Endodermal cell (in vitro differentiated cells): ENCODE data around the gene NUP58. TPM values are rescaled to one million over a fixed set of nuclear protein-coding genes. Genes with fewer than 3 reads are reported as not detected.
A peak's percentile ranks its signal among the peaks of the same experiment; 100 is the strongest.

Experiments
- DNase-seq: peaks from one replicate; pipeline ENCODE4 v3.0.0-alpha.2; 2017
- H3K27ac ChIP-seq: 2 replicates; pipeline ENCODE4 v1.5.1; 2013; ENCODE audit warnings: mild to moderate bottlenecking, low read depth, low read length, moderate library complexity
- H3K27me3 ChIP-seq: 2 replicates; pipeline ENCODE4 v1.6.1; 2013; ENCODE audit warnings: mild to moderate bottlenecking, low read length, moderate library complexity; ENCODE audit not compliant: insufficient read depth, control insufficient read depth, poor library complexity, severe bottlenecking
- H3K36me3 ChIP-seq: 2 replicates; pipeline ENCODE4 v1.7.0; 2013; ENCODE audit warnings: mild to moderate bottlenecking, low read length, moderate library complexity; ENCODE audit not compliant: control insufficient read depth, insufficient read depth
- H3K4me1 ChIP-seq: one replicate; pipeline ENCODE4 v1.7.0; 2013; ENCODE audit warnings: low read length; ENCODE audit not compliant: control insufficient read depth, insufficient read depth
- H3K4me3 ChIP-seq: 2 replicates; pipeline ENCODE4 v1.5.1; 2013; ENCODE audit warnings: mild to moderate bottlenecking, low read length, moderate library complexity
- H3K9ac ChIP-seq: 2 replicates; pipeline ENCODE4 v1.6.1; 2013; ENCODE audit warnings: mild to moderate bottlenecking, low read length, moderate library complexity; ENCODE audit not compliant: poor library complexity, severe bottlenecking; ENCODE audit errors: extremely low read depth
- H3K9me3 ChIP-seq: 2 replicates; pipeline ENCODE4 v1.6.1; 2013; ENCODE audit warnings: mild to moderate bottlenecking, low read length, moderate library complexity; ENCODE audit not compliant: control insufficient read depth
- H3K27ac Mint-ChIP-seq: 2 replicates; pipeline ENCODE4 v1.8.0; 2020; ENCODE audit warnings: mixed read lengths
- H3K27me3 Mint-ChIP-seq: 2 replicates; pipeline ENCODE4 v1.8.0; 2021; ENCODE audit warnings: mild to moderate bottlenecking, mixed read lengths; ENCODE audit not compliant: insufficient read depth
- H3K36me3 Mint-ChIP-seq: 2 replicates; pipeline ENCODE4 v1.8.0; 2020; ENCODE audit warnings: low read depth, mixed read lengths
- H3K4me1 Mint-ChIP-seq: 2 replicates; pipeline ENCODE4 v1.8.0; 2020; ENCODE audit warnings: mixed read lengths
- H3K4me3 Mint-ChIP-seq: 2 replicates; pipeline ENCODE4 v1.8.0; 2020; ENCODE audit warnings: mild to moderate bottlenecking, moderate library complexity, mixed read lengths
- H3K9me3 Mint-ChIP-seq: 2 replicates; pipeline ENCODE4 v1.8.0; 2020; ENCODE audit warnings: mild to moderate bottlenecking, mixed read lengths
- CTCF ChIP-seq: fragments of 200-600 bp; sonication (generic); conservative IDR thresholded peaks from 2 replicates; pipeline ENCODE4 v1.5.0; 2021; ENCODE audit warnings: antibody characterized with exemption, mild to moderate bottlenecking
- WGBS, 2 experiments: methylation state at CpG; one replicate each; pipeline versions ENCODE4 v1.1.5 to v1.1.7; 2013; ENCODE audit warnings: missing lambda C conversion rate in 2 of 2, mixed read lengths in 1 of 2; ENCODE audit not compliant: insufficient coverage in 1 of 2, insufficient read length in 1 of 2; 5-methylcytosine and 5-hydroxymethylcytosine counted together
- total RNA-seq, 2 donors: library from RNA; stranded (reverse); fragmentation: NEBNext Ultra II Directional in 1 of 2; extraction: Animal tissue kit (Norgen Biotek cat#: 25700) in 1 of 2; gene quantifications; 2 replicates in 1 of 2; 3 replicates in 1 of 2; pipeline ENCODE4 v1.2.1, GENCODE V29; 2021

Gene NUP58
- total RNA-seq, 2 donors from 2014 or later, result 49.7 to 66.4 TPM

GRCh38 chr13:25365720-25366235 is 64.4 kb downstream of the NUP58 start:
- Histone ChIP-seq H3K27ac (no peak overlapping the region), H3K36me3 (no peaks in the 10 kb centered on the region), H3K27me3 (peaks cover 28% of the 10 kb centered on the region), H3K4me1 (no peaks in the 10 kb centered on the region), H3K9me3 (peaks cover 4% of the 10 kb centered on the region), H3K9ac (no peak overlapping the region), H3K4me3 (no peak overlapping the region)
- Mint-ChIP-seq H3K4me3 (no peak overlapping the region), H3K9me3 (peaks cover 14% of the 10 kb centered on the region), H3K4me1 (no peaks in the 10 kb centered on the region), H3K27me3 (peaks cover 22% of the 10 kb centered on the region), H3K27ac (no peak overlapping the region), H3K36me3 (no peaks in the 10 kb centered on the region)
- no peak for TF ChIP-seq CTCF
- WGBS, 2 experiments, result 95% methylated on average over 16 to 32 of the region's 32 CpGs
- no peak for DNase-seq

GRCh38 chr13:25371158-25371874 is 69.9 kb downstream of the NUP58 start:
- Histone ChIP-seq H3K36me3 (no peaks in the 10 kb centered on the region), H3K9me3 (no peaks in the 10 kb centered on the region), H3K27ac (no peak overlapping the region), H3K9ac (no peak overlapping the region), H3K4me3 (peak overlapping the region; percentile 77), H3K4me1 (no peaks in the 10 kb centered on the region), H3K27me3 (peaks cover 71% of the 10 kb centered on the region)
- DNase-seq, result no peak
- Mint-ChIP-seq H3K36me3 (no peaks in the 10 kb centered on the region), H3K4me3 (peak overlapping the region; percentile 65), H3K4me1 (peaks cover 2% of the 10 kb centered on the region), H3K27me3 (peaks cover 61% of the 10 kb centered on the region), H3K9me3 (no peaks in the 10 kb centered on the region), H3K27ac (no peak overlapping the region)
- TF ChIP-seq CTCF, result no peak
- 49 to 65% methylated on average over 8 to 15 of the region's 20 CpGs for WGBS, 2 experiments

- Histone ChIP-seq H3K27me3 (peaks cover 71% of the 10 kb centered on the region), H3K27ac (no peak within 1 kb of the TSS), H3K9me3 (no peaks in the 10 kb centered on the region), H3K4me3 (peak within 1 kb of the TSS; percentile 77), H3K4me1 (no peaks in the 10 kb centered on the region), H3K36me3 (no peaks in the 10 kb centered on the region), H3K9ac (no peak within 1 kb of the TSS)
- Mint-ChIP-seq H3K4me1 (peaks cover 2% of the 10 kb centered on the region), H3K4me3 (peak within 1 kb of the TSS; percentile 65), H3K36me3 (no peaks in the 10 kb centered on the region), H3K27me3 (peaks cover 61% of the 10 kb centered on the region), H3K27ac (no peak within 1 kb of the TSS), H3K9me3 (no peaks in the 10 kb centered on the region)
- WGBS, 2 experiments, result 1% methylated on average over 58 of the region's 58 CpGs; no CpG with 5 or more reads in 1 of the 2 experiments
- TF ChIP-seq CTCF, result no peak
- DNase-seq, result peak; percentile 71
Measured at GRCh38 chr13:25371875-25372283, 70.5 kb downstream of the NUP58 start, which contains the start of gene ATP8A2. Gene ATP8A2 (plus strand): TSS chr13:25371974. CDS start chr13:25372213, 239 bp downstream.
